MG63 (cell line): Measurements from ENCODE around the gene OR6N2. TPM values are rescaled to one million over a fixed set of nuclear protein-coding genes. Genes with fewer than 3 reads are reported as not detected.

Source experiments
- DNase-seq: peaks from one replicate; pipeline ENCODE4 v3.0.0-alpha.2; 2020
- H3K27me3 ChIP-seq: fragments of 250-450 bp; sonication (Bioruptor Pico); 2 replicates; pipeline ENCODE4 v1.5.1; 2020; ENCODE audit warnings: mild to moderate bottlenecking, moderate library complexity
- H3K36me3 ChIP-seq: fragments of 250-450 bp; sonication (Bioruptor Pico); 2 replicates; pipeline ENCODE4 v1.5.1; 2020; ENCODE audit warnings: mild to moderate bottlenecking, moderate library complexity
- H3K4me3 ChIP-seq: fragments of 250-450 bp; sonication (Bioruptor Pico); 2 replicates; pipeline ENCODE4 v1.5.1; 2020; ENCODE audit warnings: mild to moderate bottlenecking, moderate library complexity
- H3K9me3 ChIP-seq: fragments of 250-450 bp; sonication (Bioruptor Pico); 2 replicates; pipeline ENCODE4 v1.5.1; 2020; ENCODE audit warnings: mild to moderate bottlenecking, moderate library complexity
- total RNA-seq: library from RNA; depleted of rRNA; stranded (reverse); fragments of >200 nt; shearing (Covaris generic); gene quantifications from 2 replicates; pipeline ENCODE4 v1.2.3, GENCODE V29; 2014; ENCODE audit warnings: low replicate concordance; rRNA removed

Gene OR6N2, protein sequence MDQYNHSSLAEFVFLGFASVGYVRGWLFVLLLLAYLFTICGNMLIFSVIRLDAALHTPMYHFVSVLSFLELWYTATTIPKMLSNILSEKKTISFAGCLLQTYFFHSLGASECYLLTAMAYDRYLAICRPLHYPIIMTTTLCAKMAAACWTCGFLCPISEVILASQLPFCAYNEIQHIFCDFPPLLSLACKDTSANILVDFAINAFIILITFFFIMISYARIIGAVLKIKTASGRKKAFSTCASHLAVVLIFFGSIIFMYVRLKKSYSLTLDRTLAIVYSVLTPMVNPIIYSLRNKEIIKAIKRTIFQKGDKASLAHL
- not detected in 2 replicates for total RNA-seq

DNA sequence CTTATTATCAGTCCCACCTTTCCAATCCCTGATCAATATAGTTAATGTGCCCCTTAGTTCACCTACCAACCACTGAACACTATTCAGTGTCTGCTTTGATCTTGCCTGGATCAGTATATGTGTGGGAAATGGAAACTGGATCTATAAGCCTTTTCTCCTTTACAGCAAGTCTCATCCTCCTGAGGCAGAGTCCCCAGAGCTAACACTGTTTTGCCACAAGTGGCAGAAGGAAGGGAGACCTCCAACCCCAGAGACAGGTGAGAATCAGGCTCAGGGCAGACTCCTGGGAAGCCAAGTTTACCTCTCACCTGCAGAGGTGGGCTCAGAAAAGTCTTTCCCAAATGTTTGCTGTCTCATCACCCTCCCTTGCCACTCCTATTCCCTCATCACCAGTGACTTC, at the start of gene OR6N2:
TSS of gene OR6N2 (minus strand) at position 101 of the 400 bp plus-strand sequence. CDS start 3,569 bp downstream, outside the sequence.
- peaks cover 2% of the 10 kb centered on the region; the same call in 1 of the 2 replicates for H3K27me3 ChIP-seq
- no peaks in the 10 kb centered on the region for H3K36me3 ChIP-seq
- no peak for DNase-seq
- H3K4me3 ChIP-seq = no peak within 1 kb of the TSS
- H3K9me3 ChIP-seq = no peaks in the 10 kb centered on the region

DNA sequence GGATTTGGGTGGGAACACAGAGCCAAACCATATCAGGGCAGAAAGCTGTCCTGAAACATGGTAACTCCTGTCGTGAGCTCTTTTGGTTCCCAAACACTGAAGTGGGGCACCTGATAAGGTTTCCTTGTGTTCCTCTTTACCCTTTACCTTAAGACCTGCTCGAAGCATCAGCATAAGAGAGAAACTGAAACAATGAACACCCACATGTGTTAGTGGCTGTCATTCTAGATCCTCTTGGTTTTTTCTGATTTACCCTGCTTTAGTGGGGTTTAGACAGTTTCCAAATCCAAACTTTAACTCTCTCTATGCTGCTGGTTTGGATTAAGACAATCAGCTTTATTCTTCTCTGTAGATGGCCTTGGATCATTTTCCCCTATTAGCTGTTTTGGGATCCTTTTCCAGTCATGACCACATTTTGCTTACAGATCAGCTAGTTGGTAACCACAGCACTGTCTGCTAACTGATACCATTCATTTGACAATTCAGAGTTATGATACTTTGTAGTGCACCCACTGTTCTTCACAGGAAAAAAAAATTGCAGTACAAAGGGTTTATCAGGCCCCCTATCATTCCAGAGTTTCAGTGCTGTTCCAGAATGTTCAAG, 49.2 kb upstream of the OR6N2 start:
- no peaks in the 10 kb centered on the region for H3K9me3 ChIP-seq
- DNase-seq = no peak
- no peaks in the 10 kb centered on the region for H3K27me3 ChIP-seq

DNA sequence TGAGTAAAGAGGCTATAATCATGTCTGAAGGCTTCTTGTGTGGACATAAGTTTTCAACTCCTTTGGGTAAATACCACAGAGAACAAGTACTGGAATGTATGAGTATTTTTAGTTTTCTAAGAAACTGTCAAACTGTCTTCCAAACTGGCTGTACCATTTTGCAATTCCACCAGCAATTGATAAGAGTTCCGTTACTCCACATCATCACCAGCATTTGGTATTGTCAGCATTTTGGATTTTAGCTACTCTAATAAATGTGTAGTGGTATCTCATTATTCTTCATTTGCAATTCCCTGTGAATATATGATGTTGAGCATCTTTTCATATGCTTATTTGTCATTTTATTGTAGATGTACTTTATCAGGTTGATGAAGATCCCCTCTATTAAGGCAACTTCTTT, 40.7 kb upstream of the OR6N2 start:
- H3K36me3 ChIP-seq = no peaks in the 10 kb centered on the region
- no peaks in the 10 kb centered on the region for H3K9me3 ChIP-seq
- no peak overlapping the region for H3K4me3 ChIP-seq
- no peak for DNase-seq
- H3K27me3 ChIP-seq = no peaks in the 10 kb centered on the region

More for the DNA sequence above, 49.2 kb upstream of the OR6N2 start:
- Histone ChIP-seq H3K4me3 (no peak overlapping the region), H3K36me3 (no peaks in the 10 kb centered on the region)

DNA sequence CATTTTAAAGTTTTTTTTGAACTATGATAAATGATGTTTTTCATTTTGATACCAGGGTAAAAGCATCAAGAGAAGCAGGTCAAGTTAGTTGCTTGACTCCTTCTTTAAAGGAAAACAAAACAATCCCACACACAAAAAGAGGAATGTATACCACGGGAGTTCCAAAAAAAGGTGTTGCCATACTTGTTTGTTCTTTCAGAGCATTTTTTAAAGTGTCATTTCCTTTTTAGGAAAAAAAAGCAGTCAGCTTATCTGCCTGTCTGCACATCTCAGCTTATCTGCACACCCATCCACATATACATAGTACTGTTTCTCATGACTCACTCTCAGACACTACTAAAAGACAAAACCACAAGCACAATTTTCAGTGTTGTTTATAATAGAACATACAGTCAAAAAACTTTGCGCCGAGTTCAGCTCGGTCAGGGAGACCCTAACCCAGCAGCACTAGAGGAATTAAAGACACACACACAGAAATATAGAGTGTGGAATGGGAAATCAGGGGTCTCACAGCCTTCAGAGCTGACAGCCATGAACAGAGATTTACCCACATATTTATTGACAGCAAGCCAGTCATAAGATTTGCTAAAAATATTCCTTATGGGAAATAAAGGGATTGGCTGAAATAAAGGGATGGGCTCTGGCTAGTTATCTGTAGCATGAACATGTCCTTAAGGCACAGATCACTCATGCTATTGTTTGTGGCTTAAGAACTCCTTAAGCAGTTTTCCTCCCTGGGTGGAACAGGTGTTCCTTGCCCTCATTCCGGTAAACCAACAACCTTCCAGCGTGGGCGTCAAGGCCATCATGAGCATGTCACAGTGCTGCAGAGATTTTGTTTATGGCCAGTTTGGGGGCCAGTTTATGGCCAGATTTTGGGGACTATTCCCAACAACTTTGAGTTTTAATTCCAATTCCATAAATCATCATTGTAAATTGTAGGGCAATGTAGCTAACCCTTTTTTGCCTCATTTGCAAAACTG, 38.7 kb upstream of the OR6N2 start:
- Histone ChIP-seq H3K27me3 (no peaks in the 10 kb centered on the region), H3K9me3 (no peaks in the 10 kb centered on the region), H3K36me3 (no peaks in the 10 kb centered on the region), H3K4me3 (no peak overlapping the region)
- no peak for DNase-seq

DNA sequence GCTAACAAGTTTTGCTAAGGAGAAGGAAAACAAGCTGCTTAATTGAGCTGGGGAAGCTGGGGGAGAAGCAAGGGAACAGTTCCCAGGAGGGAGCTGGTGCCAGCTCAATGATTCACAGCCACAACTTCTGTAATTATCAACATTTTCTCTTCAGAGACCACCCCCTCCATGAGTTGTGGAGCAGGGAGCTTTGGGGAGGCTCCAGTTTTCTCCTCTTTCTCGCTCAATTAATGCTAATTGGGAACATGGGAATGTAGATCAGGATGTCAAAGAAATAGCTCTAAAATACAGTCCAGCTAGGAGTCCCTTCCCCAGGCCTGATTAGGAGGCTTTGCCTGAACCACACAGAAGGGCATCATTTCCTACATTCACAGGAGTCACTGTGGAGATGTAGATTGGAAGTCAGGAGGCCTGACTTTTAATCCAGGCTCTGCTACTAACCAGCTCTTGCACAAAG, 38.0 kb upstream of the OR6N2 start:
- no peaks in the 10 kb centered on the region for H3K27me3 ChIP-seq

DNA sequence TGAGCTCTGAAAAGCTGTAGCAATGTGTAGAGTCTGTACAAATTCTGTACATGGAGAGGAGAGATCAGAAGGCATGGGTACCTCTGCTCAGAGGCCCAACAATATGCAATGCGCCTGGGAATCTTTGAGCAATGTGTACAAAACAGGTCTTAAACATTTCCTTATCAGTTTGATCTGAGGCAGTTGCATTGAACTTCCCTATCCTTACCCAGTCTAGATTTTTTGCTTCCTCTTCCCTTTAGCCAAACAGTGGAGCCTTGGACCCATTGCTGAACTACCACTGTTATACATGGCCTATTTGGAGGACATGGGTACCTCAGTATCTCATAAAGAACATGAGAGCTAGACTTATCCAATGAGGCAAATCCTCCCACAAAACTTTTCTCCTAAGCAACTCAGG, 37.6 kb upstream of the OR6N2 start:
- Histone ChIP-seq H3K27me3 (no peaks in the 10 kb centered on the region), H3K9me3 (no peaks in the 10 kb centered on the region), H3K4me3 (no peak overlapping the region), H3K36me3 (no peaks in the 10 kb centered on the region)
- DNase-seq = no peak

More for the DNA sequence above, 38.0 kb upstream of the OR6N2 start:
- Histone ChIP-seq H3K4me3 (no peak overlapping the region), H3K9me3 (no peaks in the 10 kb centered on the region), H3K36me3 (no peaks in the 10 kb centered on the region)
- DNase-seq = no peak

DNA sequence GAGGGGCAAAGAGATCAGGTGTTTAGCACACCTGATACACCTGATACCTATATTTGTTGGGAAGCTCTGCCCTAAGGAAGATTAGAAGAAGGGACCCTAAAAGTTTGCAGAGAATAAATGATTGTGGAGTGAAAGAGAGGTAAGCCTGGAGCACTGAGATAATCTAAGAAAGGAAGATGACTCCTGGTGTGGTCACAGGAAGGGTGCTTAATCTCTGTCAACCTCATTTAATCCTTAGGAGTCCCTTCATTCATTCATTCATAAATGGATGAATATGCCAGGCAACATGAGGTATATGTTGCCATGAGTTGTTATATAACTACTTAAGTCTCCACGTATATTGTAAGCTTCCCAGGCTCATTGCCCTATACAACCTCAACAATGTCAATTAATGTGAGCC, 34.0 kb upstream of the OR6N2 start:
- Histone ChIP-seq H3K27me3 (no peaks in the 10 kb centered on the region), H3K9me3 (no peaks in the 10 kb centered on the region), H3K36me3 (no peaks in the 10 kb centered on the region), H3K4me3 (no peak overlapping the region)
- no peak for DNase-seq

DNA sequence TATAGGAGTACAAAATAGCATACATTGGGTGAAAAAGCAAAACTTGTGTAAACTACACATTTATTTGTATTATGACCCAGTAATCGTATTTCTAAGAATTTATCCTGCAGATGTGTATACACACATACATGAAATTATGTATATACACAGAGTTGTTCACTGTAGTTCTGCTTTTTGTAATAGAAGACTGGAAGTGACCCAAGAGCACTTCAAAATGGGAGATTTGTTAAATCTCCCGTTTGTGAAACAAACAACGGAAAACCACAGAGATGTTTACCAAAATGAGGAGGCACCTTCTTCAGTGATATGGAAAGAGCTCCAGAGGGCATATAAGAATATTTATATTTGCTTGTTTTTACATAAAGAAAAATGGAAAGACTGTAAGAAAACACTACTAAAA, 32.2 kb upstream of the OR6N2 start:
- no peak for DNase-seq
- H3K9me3 ChIP-seq = no peaks in the 10 kb centered on the region
- H3K27me3 ChIP-seq = no peaks in the 10 kb centered on the region
- H3K36me3 ChIP-seq = no peaks in the 10 kb centered on the region
- H3K4me3 ChIP-seq = no peak overlapping the region

DNA sequence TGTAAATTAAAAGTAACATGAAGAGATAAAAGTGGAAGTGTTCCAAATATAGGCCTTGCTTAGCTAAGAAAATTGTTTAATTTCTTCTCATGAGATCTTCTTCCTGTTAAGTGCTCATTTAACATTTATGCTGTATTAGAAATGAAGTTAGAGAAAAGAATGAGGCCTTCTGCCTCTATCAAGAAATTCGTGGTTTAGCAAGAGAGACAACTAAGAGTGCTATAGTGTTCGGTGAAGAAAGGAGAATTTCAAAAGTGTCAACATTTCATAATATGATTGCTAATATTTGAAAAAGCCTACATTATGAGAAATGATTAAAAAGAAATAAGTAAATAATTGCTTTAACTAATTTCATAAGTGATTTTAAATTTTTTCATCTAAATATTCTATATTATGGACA, 31.3 kb upstream of the OR6N2 start:
- no peaks in the 10 kb centered on the region for H3K9me3 ChIP-seq
- DNase-seq = no peak
- no peaks in the 10 kb centered on the region for H3K27me3 ChIP-seq
- H3K36me3 ChIP-seq = no peaks in the 10 kb centered on the region
- H3K4me3 ChIP-seq = no peak overlapping the region

DNA sequence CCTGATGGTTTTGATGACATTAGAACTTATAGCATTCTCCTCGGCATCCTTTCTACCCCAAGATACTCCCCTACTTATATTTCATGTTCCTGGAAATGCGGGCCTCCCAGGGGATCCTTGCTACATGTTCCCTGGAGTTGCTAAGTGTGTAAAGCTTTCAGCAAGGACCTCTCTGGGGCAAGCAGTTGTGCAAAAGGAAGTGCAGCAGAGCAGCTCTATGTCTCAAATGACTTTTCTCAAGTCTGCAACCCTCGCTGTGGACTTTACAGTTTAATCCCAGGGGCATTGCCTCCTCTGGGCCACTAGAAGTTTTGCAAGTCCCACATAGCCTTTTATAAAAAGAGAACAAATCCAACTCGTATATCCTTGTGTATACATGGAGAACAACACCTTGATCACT, 29.3 kb upstream of the OR6N2 start:
- no peaks in the 10 kb centered on the region for H3K36me3 ChIP-seq
- no peaks in the 10 kb centered on the region for H3K27me3 ChIP-seq
- H3K4me3 ChIP-seq = no peak overlapping the region
- H3K9me3 ChIP-seq = no peaks in the 10 kb centered on the region
- DNase-seq = no peak

DNA sequence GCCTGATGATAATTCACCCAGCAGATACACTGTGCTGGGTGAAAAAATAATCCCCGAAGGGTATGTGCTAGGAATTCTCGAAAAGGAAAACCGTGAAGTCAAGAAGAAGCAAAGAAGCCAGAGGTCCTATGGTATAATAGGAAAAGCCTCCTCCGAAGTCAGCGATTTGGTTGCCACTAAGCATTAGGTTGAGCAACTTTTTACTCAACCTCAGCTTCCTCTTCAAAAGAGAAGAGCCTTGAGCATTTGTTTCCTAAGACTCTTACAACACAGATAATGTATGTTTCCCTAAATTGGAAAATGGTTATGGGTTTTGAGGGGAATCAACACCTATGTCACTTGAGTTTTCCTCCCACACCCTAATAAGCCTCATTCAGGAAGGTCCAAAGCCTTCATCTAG, 28.9 kb upstream of the OR6N2 start:
- Histone ChIP-seq H3K36me3 (no peaks in the 10 kb centered on the region), H3K9me3 (no peaks in the 10 kb centered on the region), H3K4me3 (no peak overlapping the region), H3K27me3 (no peaks in the 10 kb centered on the region)
- DNase-seq = no peak

DNA sequence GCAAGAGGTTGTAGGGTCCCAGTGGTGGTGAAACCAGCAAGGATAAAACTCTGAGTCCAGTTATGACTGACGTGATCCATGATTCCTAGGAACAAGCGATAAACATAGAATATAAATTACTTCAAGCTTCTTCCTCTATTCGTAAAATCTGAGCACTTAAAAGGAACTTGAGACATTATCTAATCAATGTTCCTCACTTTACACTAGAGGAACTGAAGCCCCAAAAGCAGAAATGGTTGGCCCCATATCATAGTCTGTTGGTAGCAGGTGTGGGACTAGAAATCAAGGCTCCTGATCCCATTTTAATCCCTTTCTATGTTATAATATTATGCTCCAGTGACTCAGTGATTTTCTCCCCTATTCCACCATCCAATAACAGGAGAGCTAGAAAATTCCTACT, 28.3 kb upstream of the OR6N2 start:
- no peak for DNase-seq
- Histone ChIP-seq H3K4me3 (no peak overlapping the region), H3K9me3 (no peaks in the 10 kb centered on the region), H3K36me3 (no peaks in the 10 kb centered on the region), H3K27me3 (no peaks in the 10 kb centered on the region)

DNA sequence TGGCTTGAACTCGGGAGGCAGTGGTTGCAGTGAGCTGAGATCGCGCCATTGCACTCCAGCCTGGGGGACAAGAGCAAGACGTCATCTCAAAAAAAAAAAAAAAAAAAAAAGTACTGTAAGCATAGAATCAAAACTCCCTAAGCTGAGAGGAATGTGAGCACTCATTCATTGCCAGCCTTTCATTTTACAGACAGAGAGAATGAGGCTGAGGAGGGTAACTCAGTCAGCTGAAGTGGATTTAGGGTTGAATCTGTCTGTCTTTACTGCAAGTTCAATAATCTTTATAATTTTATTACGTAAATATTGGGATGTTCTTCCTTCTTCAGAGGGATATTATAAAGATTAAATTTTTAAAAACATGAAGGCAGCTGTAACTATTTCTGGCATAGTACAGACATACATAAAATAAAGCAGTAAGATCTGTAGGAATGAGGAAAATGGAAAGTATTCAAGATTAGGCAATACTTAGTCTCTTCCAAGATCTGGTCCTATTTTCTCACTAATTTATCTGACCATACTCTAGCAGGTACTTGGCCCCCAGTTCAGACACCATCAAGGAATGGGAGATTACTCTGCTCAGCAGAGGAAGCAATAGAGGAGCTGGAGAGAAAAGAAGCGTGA, 26.0 kb upstream of the OR6N2 start:
- Histone ChIP-seq H3K36me3 (no peaks in the 10 kb centered on the region), H3K4me3 (no peak overlapping the region), H3K27me3 (0 out of 2 replicates have a peak, but pooled peaks cover 3% of the 10 kb centered on the region), H3K9me3 (no peaks in the 10 kb centered on the region)
- DNase-seq = no peak

DNA sequence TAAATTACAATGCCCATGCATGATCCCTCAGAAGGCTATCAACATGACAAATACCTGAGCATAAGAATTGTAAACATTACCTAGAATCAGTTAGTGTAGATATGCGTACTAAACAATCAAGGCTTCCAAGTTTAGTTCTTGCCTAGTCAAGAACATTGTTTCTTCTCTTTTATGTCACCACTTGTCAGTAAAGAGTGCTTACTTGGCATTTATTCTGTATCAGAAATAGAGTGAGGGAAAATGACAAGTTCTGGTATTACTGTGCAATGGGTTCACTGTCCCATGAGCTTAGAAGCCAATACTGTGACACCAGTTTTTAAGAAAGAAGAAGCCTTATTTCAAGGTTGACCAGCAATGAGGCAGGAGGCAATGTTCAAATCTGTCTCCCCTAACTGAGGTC, 22.7 kb upstream of the OR6N2 start:
- H3K27me3 ChIP-seq = peaks cover 3% of the 10 kb centered on the region; the same call in 1 of the 2 replicates
- no peak overlapping the region for H3K4me3 ChIP-seq
- no peaks in the 10 kb centered on the region for H3K9me3 ChIP-seq
- no peaks in the 10 kb centered on the region for H3K36me3 ChIP-seq
- DNase-seq = no peak

DNA sequence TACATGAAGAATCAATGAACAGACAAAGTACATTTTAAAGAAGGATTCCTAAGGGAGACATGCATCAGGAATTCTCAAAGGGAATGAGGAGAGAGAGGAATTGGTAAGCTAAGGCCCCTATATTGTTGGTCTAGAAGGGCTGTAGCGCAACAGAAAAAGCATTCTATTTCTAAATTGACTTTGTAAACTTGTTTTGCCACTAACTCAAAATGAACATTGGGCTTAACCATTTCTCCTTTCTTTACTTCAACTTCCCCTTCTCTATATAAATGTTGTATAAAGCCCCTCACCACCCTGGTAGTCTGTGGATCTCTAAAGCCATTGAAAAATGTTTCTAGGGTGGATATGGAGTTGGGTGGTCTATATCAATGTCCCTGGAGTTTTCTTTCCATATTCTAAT, 20.4 kb upstream of the OR6N2 start:
- no peak overlapping the region for H3K4me3 ChIP-seq
- no peaks in the 10 kb centered on the region for H3K9me3 ChIP-seq
- H3K27me3 ChIP-seq = peaks cover 3% of the 10 kb centered on the region; the same call in 1 of the 2 replicates
- DNase-seq = no peak
- H3K36me3 ChIP-seq = no peaks in the 10 kb centered on the region

DNA sequence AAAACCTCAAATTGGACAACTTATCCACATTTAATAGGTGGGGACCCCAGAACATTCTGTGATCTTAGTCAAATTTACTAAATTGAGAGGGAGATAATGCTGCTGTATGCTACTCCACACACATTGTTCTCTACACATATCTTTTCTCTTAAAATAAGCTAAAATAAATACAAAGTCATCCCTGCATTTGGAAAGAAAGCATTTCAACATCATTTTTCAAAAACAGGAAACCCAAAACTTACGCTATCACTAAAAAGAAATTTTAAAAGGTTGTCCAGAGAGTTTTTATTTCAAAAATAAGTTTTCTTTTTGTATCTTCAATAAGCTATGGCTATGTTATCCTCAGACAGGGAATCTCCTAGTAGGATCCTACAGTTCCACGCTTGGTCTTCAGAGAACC, 19.5 kb upstream of the OR6N2 start:
- no peak overlapping the region for H3K4me3 ChIP-seq
- H3K9me3 ChIP-seq = no peaks in the 10 kb centered on the region
- H3K27me3 ChIP-seq = peaks cover 3% of the 10 kb centered on the region; the same call in 1 of the 2 replicates
- H3K36me3 ChIP-seq = no peaks in the 10 kb centered on the region
- DNase-seq = no peak
